ENCODE measurements around the gene TPTE2.

- TF ChIP-seq POLR2A (IDR thresholded peaks at IDR 0.05) (no peak), CTCF (IDR thresholded peaks at IDR 0.05) (no peak)
Observed at GRCh38 chr13:19561585-19561984, 253 bp upstream of the TPTE2 start.

Measured in right lobe of liver (tissue), 4 donors.